ENCODE measurements around the gene ERAS.

DNA sequence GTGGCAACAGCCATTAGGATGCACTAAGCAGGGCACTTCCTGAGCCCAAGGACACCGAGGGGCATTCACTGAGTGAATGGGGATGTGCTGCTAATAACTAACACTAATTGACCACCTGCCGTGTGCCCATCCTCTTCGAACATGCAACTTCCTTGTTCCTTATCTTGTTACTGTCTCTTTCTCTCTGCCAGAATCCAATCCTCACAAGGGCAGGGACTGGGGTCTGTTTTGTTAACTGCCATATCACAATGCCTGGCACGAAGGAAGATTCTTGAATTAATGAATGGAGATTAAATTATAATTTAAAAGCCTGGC lies 1.3 kb downstream of the ERAS start:
- TF ChIP-seq CTCF (conservative IDR thresholded peaks at IDR 0.05; ENCODE audit: low read length) (no peak), EZH2phosphoT487 (IDR thresholded peaks at IDR 0.05; ENCODE audit: borderline replicate concordance) (no peak)

Measured in Loucy (cell line).